Fibroblast of lung (primary cell): ENCODE results near the gene IL27RA.

Experiments used
- EZH2 ChIP-seq: IDR thresholded peaks from 2 replicates; pipeline ENCODE4 v1.5.1; 2012; ENCODE audit warnings: low read length, control low read depth, mild to moderate bottlenecking; ENCODE audit errors: missing control alignments
- TF ChIP-seq, protein P1 (sequence below), 2 donors: IDR thresholded peaks in 1 of 2; conservative IDR thresholded peaks in 1 of 2; 1 replicate in 1 of 2; 2 replicates in 1 of 2; pipeline ENCODE4 v1.5.1; 2011 to 2012; ENCODE audit warnings: low read length in 2 of 2, control low read depth in 1 of 2, inconsistent platforms in 1 of 2, low read depth in 1 of 2, mild to moderate bottlenecking in 1 of 2

DNA sequence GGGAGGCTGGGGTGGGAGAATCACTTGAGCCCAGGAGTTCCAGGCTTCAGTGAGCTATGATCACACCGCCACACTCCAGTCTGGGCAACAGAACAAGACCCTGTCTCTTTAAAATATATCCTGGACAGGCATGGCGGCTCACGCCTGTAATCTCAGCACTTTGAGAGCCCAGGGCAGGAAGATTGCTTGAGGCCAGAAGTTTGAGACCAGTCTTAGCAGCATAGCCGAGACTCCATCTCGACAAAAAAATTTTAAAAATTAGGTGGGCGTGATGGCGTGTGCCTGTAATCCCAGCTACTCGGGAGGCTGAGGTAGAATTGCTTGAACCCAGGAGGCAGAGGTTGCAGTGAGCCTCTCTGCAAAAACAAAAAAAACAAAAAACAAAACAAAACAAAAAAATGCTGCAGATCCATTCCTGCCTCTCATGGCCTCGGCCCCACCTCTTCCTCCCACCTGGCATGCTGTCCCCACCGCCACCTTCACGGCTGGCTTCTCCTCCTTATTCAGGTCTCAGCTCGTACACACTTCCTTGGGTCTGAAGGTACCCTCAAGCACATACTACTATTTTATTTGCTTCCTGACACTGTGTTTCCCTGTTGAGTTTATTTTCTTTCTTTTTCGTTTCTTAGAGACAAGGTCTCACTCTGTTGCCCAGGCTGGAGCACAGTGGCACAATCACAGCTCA is 30.7 kb upstream of the IL27RA start:
- TF ChIP-seq, protein P1, sequence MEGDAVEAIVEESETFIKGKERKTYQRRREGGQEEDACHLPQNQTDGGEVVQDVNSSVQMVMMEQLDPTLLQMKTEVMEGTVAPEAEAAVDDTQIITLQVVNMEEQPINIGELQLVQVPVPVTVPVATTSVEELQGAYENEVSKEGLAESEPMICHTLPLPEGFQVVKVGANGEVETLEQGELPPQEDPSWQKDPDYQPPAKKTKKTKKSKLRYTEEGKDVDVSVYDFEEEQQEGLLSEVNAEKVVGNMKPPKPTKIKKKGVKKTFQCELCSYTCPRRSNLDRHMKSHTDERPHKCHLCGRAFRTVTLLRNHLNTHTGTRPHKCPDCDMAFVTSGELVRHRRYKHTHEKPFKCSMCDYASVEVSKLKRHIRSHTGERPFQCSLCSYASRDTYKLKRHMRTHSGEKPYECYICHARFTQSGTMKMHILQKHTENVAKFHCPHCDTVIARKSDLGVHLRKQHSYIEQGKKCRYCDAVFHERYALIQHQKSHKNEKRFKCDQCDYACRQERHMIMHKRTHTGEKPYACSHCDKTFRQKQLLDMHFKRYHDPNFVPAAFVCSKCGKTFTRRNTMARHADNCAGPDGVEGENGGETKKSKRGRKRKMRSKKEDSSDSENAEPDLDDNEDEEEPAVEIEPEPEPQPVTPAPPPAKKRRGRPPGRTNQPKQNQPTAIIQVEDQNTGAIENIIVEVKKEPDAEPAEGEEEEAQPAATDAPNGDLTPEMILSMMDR (conservative IDR thresholded peaks at IDR 0.05 in 1 of 2, IDR thresholded peaks at IDR 0.05 in 1 of 2; ENCODE audit: low read depth in 1 of 2, low read length in 2 of 2): no peak
- no peak for TF ChIP-seq EZH2
